NB4 (cell line): ENCODE data around the gene KTN1.

ENCODE experiments used
- DNase-seq: peaks from one replicate; pipeline ENCODE4 v3.0.0; 2010; ENCODE audit warnings: low read depth
- H3K4me3 ChIP-seq: one replicate; pipeline ENCODE4 v1.5.1; 2011; ENCODE audit warnings: mild to moderate bottlenecking, low read depth, low read length, moderate library complexity
- MYC ChIP-seq: IDR thresholded peaks from 2 replicates; pipeline ENCODE4 v1.6.1; 2011; ENCODE audit warnings: low read depth, low read length
- POLR2A ChIP-seq: IDR thresholded peaks from 2 replicates; pipeline ENCODE4 v1.6.1; 2011; ENCODE audit warnings: mild to moderate bottlenecking; ENCODE audit not compliant: insufficient read length; ENCODE audit errors: extremely low read depth
- TF ChIP-seq, protein P1 (sequence below): IDR thresholded peaks from 2 replicates; pipeline ENCODE4 v1.6.1; 2011; ENCODE audit warnings: low read depth, low read length
- TF ChIP-seq, protein P2 (sequence below): IDR thresholded peaks from one replicate; pipeline ENCODE4 v1.5.1; 2012; ENCODE audit warnings: low read depth, low read length

KTN1 gene

DNA sequence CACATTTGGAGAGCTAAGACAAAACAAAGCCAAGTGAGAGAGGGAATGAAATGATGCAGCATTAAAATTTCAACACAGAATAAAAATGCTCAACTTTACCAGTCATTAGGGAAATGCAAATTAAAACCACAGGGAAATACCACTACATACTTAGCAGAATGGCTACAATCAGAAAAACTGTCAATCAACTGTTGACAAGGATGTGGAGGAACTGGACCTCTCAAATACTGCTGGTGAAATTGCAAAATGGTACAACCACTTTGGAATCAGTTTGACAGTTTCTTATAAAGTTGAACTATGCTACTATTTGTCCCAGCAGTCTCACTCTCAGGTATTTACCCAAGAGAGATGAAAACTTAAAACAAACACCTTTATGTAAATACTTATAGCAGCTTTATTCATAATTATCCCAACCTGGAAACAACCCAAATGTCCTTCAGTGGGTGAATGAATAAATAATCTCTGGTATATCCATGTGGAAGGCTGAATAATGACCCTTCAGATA, 43.8 kb upstream of the KTN1 start:
- H3K4me3 ChIP-seq: no peak overlapping the region
- TF ChIP-seq, protein P1, sequence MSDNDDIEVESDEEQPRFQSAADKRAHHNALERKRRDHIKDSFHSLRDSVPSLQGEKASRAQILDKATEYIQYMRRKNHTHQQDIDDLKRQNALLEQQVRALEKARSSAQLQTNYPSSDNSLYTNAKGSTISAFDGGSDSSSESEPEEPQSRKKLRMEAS: no peak
- TF ChIP-seq MYC (no peak), POLR2A (no peak)
- TF ChIP-seq, protein P2, sequence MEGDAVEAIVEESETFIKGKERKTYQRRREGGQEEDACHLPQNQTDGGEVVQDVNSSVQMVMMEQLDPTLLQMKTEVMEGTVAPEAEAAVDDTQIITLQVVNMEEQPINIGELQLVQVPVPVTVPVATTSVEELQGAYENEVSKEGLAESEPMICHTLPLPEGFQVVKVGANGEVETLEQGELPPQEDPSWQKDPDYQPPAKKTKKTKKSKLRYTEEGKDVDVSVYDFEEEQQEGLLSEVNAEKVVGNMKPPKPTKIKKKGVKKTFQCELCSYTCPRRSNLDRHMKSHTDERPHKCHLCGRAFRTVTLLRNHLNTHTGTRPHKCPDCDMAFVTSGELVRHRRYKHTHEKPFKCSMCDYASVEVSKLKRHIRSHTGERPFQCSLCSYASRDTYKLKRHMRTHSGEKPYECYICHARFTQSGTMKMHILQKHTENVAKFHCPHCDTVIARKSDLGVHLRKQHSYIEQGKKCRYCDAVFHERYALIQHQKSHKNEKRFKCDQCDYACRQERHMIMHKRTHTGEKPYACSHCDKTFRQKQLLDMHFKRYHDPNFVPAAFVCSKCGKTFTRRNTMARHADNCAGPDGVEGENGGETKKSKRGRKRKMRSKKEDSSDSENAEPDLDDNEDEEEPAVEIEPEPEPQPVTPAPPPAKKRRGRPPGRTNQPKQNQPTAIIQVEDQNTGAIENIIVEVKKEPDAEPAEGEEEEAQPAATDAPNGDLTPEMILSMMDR: no peak
- DNase-seq: no peak

DNA sequence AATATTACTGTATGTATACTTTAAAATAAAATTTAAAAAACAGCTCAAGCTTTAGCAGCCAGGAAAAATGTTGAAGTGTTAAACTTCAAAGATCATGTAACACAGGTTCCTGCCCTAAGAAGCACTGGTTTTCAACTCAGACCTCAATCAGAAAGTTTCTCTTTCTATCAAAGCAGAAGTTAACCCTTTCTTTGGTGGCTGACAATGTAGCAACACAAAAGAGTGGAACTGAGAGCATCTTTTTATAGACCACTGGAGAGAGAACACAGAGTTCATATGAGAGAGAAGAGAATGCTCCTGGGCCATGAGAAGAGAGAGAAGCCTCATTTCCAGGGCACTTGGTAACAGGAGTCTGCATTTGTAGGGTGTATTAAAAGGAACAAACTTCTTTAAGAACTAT, 42.2 kb upstream of the KTN1 start:
- TF ChIP-seq MYC (no peak), POLR2A (no peak)
- TF ChIP-seq, protein P1: no peak
- TF ChIP-seq, protein P2: no peak
- DNase-seq: no peak
- no peak overlapping the region for H3K4me3 ChIP-seq

DNA sequence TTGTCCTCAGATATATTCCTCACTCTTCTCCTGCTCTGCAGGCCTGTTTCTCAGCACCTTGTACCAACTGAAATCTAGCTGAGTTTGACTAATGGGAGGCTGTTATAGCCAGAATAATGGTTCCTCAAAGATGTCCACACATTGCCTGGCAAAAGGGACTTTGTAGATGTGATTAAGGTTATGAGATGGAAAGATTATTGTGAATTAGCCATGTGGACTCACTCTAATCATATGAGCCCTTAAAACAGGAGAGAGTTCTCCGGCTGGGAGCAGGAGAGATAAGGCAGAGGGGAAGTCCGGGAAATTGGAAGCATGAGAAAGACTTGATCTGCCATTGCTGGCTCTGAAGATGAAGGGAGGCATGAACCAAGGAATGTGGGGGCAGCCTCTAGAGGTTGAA, 40.0 kb upstream of the KTN1 start:
- no peak for DNase-seq
- TF ChIP-seq, protein P1: no peak
- TF ChIP-seq MYC: no peak
- TF ChIP-seq, protein P2: no peak
- no peak overlapping the region for H3K4me3 ChIP-seq

DNA sequence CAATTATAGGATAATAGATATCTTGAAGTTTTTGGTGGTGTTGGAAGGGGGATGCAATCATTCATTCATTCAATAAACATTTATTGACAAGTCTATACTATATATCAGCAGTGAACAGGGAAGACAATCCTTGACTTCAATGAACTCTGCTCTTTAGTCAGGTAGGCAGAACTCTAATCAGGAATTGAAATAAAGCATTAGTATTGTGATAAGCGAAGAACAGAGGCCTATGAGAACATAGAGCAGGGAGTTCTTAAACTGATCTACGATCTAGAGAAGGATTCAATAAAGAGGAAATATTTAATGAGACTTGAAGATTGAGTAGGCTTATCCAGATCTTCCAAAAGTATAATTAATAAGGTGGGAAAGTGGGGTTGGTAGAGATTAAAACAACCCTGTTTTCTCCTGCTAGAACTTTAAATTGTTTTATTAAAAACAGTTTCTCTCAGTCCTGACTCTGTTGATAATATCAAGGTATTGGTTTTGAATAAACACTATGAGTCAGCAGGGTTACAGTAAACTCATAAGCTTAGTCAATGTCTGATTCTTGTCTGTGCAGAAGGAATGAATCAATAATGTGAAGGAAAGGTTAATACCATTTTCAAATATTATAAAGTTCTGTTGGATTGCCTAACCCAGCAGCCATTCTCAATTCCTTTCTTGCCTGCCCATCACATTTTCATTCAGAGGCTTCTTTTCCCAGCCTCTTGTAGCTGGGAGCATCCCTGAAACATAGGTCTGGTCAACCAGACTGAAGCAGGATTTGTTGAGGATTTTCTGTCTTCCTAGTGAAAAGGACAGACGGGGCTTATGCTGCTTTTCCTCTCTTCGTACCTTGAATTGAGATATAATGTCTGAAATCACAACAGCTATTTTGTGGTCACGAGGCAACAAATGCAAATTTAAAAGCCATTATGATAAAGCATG, 38.9 kb upstream of the KTN1 start:
- DNase-seq: no peak
- H3K4me3 ChIP-seq: no peak overlapping the region
- TF ChIP-seq POLR2A (no peak), MYC (no peak)
- TF ChIP-seq, protein P2: no peak
- TF ChIP-seq, protein P1: no peak

DNA sequence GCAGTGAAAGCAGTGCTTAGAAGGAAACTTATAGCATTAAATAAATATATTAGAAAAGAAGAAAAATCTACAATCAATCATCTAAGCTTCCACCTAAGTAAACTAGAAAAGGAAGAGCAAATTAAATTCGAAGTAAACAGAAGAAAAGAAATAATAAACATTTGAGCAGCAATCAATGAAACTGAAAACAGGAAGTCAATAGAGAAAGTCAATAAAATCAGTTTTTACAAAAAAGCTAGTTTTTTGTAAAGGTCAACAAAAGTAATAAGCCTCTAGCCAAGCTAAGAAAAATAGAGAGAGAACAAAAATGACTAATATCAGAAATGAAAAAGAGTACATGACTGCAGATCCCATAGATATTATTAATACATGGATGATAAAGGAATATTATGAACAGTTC, 34.2 kb upstream of the KTN1 start:
- no peak for DNase-seq
- TF ChIP-seq MYC (no peak), POLR2A (no peak)
- TF ChIP-seq, protein P1: no peak
- TF ChIP-seq, protein P2: no peak
- H3K4me3 ChIP-seq: no peak overlapping the region
